GM12872 (cell line): ENCODE results near the gene SH3GL3.

Source experiments
- CTCF ChIP-seq: IDR thresholded peaks from 3 replicates; pipeline ENCODE4 v1.5.1; 2011; ENCODE audit warnings: low read depth, mild to moderate bottlenecking, low read length, moderate library complexity; ENCODE audit not compliant: insufficient read depth

The SH3GL3 gene

GRCh38 chr15:83487519-83487918 lies 40.4 kb downstream of the SH3GL3 start:
- TF ChIP-seq CTCF, result no peak

DNA sequence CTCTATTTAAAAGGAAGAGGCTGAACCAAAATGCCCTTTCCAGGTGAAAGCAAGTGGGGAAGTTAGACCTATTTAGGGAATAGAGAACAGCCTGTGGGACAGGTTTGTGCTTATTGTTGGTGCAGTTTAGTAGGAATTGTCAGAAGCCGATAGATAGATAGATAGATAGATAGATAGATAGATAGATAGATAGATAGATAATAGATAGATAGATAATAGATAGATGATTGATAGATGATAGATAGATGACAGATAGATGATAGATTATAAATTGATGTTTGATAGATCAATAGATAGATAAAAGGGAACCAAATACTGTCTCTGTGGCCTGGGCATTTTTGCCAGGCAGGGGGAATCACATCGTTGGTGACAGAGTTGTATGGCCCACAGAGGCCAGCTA lies 42.5 kb downstream of the SH3GL3 start:
- no peak for TF ChIP-seq CTCF

GRCh38 chr15:83491486-83491885 lies 44.3 kb downstream of the SH3GL3 start:
- no peak for TF ChIP-seq CTCF

- no peak for TF ChIP-seq CTCF
These were observed 49.6 kb downstream of the SH3GL3 start for GRCh38 chr15:83496766-83497165.

- no peak for TF ChIP-seq CTCF
These were observed 51.2 kb downstream of the SH3GL3 start for GRCh38 chr15:83498374-83498773.

GRCh38 chr15:83498801-83499200 lies 51.7 kb downstream of the SH3GL3 start:
- no peak for TF ChIP-seq CTCF

- no peak for TF ChIP-seq CTCF
These were observed 52.3 kb downstream of the SH3GL3 start for GRCh38 chr15:83499476-83499875.

- TF ChIP-seq CTCF, result no peak
These were observed 56.6 kb downstream of the SH3GL3 start for GRCh38 chr15:83503595-83504364.
